Esophagus squamous epithelium (tissue), 5 donors: ENCODE data around the gene TUBB6. TPM values are rescaled to one million over a fixed set of nuclear protein-coding genes. Genes with fewer than 3 reads are reported as not detected.

Source experiments
- DNase-seq: peaks from one replicate; lab custom pipeline; 2025; lab: John Stamatoyannopoulos, UW
- H3K27ac ChIP-seq, 4 donors: fragments of 200-600 bp; sonication (generic); one replicate each; pipeline ENCODE4 v1.5.1; 2016 to 2019; ENCODE audit warnings: mild to moderate bottlenecking in 1 of 4
- H3K27me3 ChIP-seq, 4 donors: fragments of 200-600 bp; sonication (generic); 1 replicate in 3 of 4; 2 replicates in 1 of 4; pipeline versions ENCODE4 v1.5.1 to v1.6.0; 2017 to 2021; ENCODE audit warnings: antibody characterized with exemption in 1 of 4
- H3K36me3 ChIP-seq, 3 donors: fragments of 200-600 bp; sonication (generic); one replicate each; pipeline ENCODE4 v1.5.1; 2016 to 2019
- H3K4me1 ChIP-seq, 3 donors: fragments of 200-600 bp; sonication (generic); one replicate each; pipeline ENCODE4 v1.5.1; 2017 to 2019
- H3K4me3 ChIP-seq, 4 donors: fragments of 200-600 bp; sonication (generic); 1 replicate in 3 of 4; 2 replicates in 1 of 4; pipeline ENCODE4 v1.5.1; 2016 to 2019; ENCODE audit warnings: mild to moderate bottlenecking in 2 of 4, moderate library complexity in 1 of 4
- H3K9me3 ChIP-seq, 3 donors: fragments of 200-600 bp; sonication (generic); one replicate each; pipeline ENCODE4 v1.5.1; 2016 to 2019
- CTCF ChIP-seq, 6 experiments: fragments of 450-650 bp in 4 of 6; fragments of 200-600 bp in 2 of 6; sonication (generic) in 2 of 6; IDR thresholded peaks; one replicate each; pipeline ENCODE4 v1.5.1; 2016 to 2019; ENCODE audit warnings: antibody characterized with exemption in 6 of 6, mild to moderate bottlenecking in 4 of 6, moderate library complexity in 4 of 6
- POLR2A ChIP-seq, 4 donors: fragments of 450-650 bp; IDR thresholded peaks; one replicate each; pipeline ENCODE4 v1.6.1; 2017; ENCODE audit warnings: antibody characterized with exemption in 4 of 4, mild to moderate bottlenecking in 4 of 4, moderate library complexity in 3 of 4
- WGBS, 2 donors: methylation state at CpG; one replicate each; pipeline ENCODE4 v1.1.5; 2018; 5-methylcytosine and 5-hydroxymethylcytosine counted together
- intact Hi-C: fragments of 100-400 bp; cut with DNase I; formaldehyde crosslinking; loops from one replicate; pipeline ENCODE4 v1.15.0; 2022
- total RNA-seq, 4 donors: library from RNA; depleted of rRNA; stranded (reverse); fragments of >200 nt; gene quantifications; one replicate each; pipeline ENCODE4 v1.1.0, GENCODE V29; 2016
- donor health status: DM: yes; HTN: yes; CAD: no.

The TUBB6 gene
- total RNA-seq, 4 donors from 2014 or later = 288 to 406 (median 337) TPM

GRCh38 chr18:12342661-12343060 lies 34.6 kb downstream of the TUBB6 start:
- no peaks in the 10 kb centered on the region for H3K9me3 ChIP-seq
- intact Hi-C loops = no loop called here
- H3K4me1 ChIP-seq = no peaks in the 10 kb centered on the region
- WGBS, 2 donors = 89 to 96% methylated on average over 4 of the region's 4 CpGs
- no peak overlapping the region for H3K27ac ChIP-seq
- H3K27me3 ChIP-seq = no peaks in the 10 kb centered on the region
- H3K36me3 ChIP-seq = peaks cover 16 to 100% (median 50%) of the 10 kb centered on the region in 3 donors
- DNase-seq = no peak
- H3K4me3 ChIP-seq = no peak overlapping the region
- TF ChIP-seq CTCF (IDR thresholded peaks at IDR 0.05) (no peak), POLR2A (IDR thresholded peaks at IDR 0.05) (no peak)

- intact Hi-C loops = no loop called here
- peaks cover 22 to 100% (median 55%) of the 10 kb centered on the region in 3 donors for H3K36me3 ChIP-seq
- H3K9me3 ChIP-seq = no peaks in the 10 kb centered on the region
- H3K27ac ChIP-seq = no peak overlapping the region
- H3K4me3 ChIP-seq = no peak overlapping the region
- TF ChIP-seq CTCF (IDR thresholded peaks at IDR 0.05) (no peak), POLR2A (IDR thresholded peaks at IDR 0.05) (no peak)
- WGBS, 2 donors = 79 to 90% methylated on average over 13 of the region's 13 CpGs
- no peak for DNase-seq
- no peaks in the 10 kb centered on the region for H3K27me3 ChIP-seq
- H3K4me1 ChIP-seq = no peaks in the 10 kb centered on the region
These were observed 37.6 kb downstream of the TUBB6 start for GRCh38 chr18:12345491-12346239.

- no peak for TF ChIP-seq POLR2A (IDR thresholded peaks at IDR 0.05)
- no peak for TF ChIP-seq CTCF (IDR thresholded peaks at IDR 0.05)
- no peak overlapping the region for H3K27ac ChIP-seq
- no peak overlapping the region for H3K4me3 ChIP-seq
- intact Hi-C loops = no loop called here
- no peaks in the 10 kb centered on the region for H3K27me3 ChIP-seq
- DNase-seq = no peak
- peaks cover 26 to 100% (median 59%) of the 10 kb centered on the region in 3 donors for H3K36me3 ChIP-seq
- H3K4me1 ChIP-seq = no peaks in the 10 kb centered on the region
- H3K9me3 ChIP-seq = no peaks in the 10 kb centered on the region
- 87 to 97% methylated on average over 7 of the region's 7 CpGs for WGBS, 2 donors
These were observed 38.2 kb downstream of the TUBB6 start for GRCh38 chr18:12346240-12346565.

- TF ChIP-seq POLR2A (IDR thresholded peaks at IDR 0.05) = no peak
- TF ChIP-seq CTCF (IDR thresholded peaks at IDR 0.05) = no peak
- Histone ChIP-seq H3K4me1 (no peaks in the 10 kb centered on the region), H3K4me3 (no peak overlapping the region), H3K27me3 (no peaks in the 10 kb centered on the region), H3K27ac (no peak overlapping the region), H3K9me3 (no peaks in the 10 kb centered on the region), H3K36me3 (peaks cover 26 to 100% (median 66%) of the 10 kb centered on the region in 3 donors)
- WGBS, 2 donors = 89% methylated on average over 4 of the region's 4 CpGs
- no peak for DNase-seq
- intact Hi-C loops = no loop called here
These were observed 39.9 kb downstream of the TUBB6 start for GRCh38 chr18:12347895-12348294.

GRCh38 chr18:12352188-12352587 lies 44.1 kb downstream of the TUBB6 start:
- intact Hi-C loops = no loop called here
- Histone ChIP-seq H3K9me3 (no peaks in the 10 kb centered on the region), H3K27ac (no peak overlapping the region), H3K27me3 (no peaks in the 10 kb centered on the region), H3K4me1 (no peaks in the 10 kb centered on the region), H3K4me3 (no peak overlapping the region), H3K36me3 (peaks cover 12 to 100% (median 46%) of the 10 kb centered on the region in 3 donors)
- TF ChIP-seq CTCF (IDR thresholded peaks at IDR 0.05) (no peak), POLR2A (IDR thresholded peaks at IDR 0.05) (no peak)
- 89 to 96% methylated on average over 3 to 5 of the region's 5 CpGs for WGBS, 2 donors
- DNase-seq = no peak
